SK-N-SH treated with all-trans-retinoic acid at 6 μM for 48 hours (cell line): ENCODE results near the gene DOCK1.

Experiments
- ARNTL ChIP-seq: fragments of 450-650 bp; formaldehyde crosslinking; IDR thresholded peaks from 2 replicates; pipeline ENCODE4 v1.5.0; 2020; ENCODE audit warnings: low read depth, mild to moderate bottlenecking, moderate library complexity, borderline replicate concordance
- BACH2 ChIP-seq: fragments of 250-450 bp; sonication (Bioruptor Pico); IDR thresholded peaks from 2 replicates; pipeline ENCODE4 v1.9.0; 2021; ENCODE audit warnings: mild to moderate bottlenecking, borderline replicate concordance
- CSDC2 ChIP-seq: fragments of 250-450 bp; sonication (Bioruptor Pico); IDR thresholded peaks from 2 replicates; pipeline ENCODE4 v1.5.0; 2020; ENCODE audit warnings: mild to moderate bottlenecking, moderate library complexity
- OSR1 ChIP-seq: fragments of 250-450 bp; sonication (Bioruptor Pico); IDR thresholded peaks from 2 replicates; pipeline ENCODE4 v1.8.0; 2022; ENCODE audit warnings: moderate library complexity, mild to moderate bottlenecking, inconsistent platforms
- PATZ1 ChIP-seq: fragments of 250-450 bp; sonication (Bioruptor Pico); IDR thresholded peaks from 2 replicates; pipeline ENCODE4 v1.8.0; 2020; ENCODE audit warnings: mild to moderate bottlenecking, moderate library complexity, borderline replicate concordance
- POU6F1 ChIP-seq: fragments of 250-450 bp; sonication (Bioruptor Pico); IDR thresholded peaks from 2 replicates; pipeline ENCODE4 v1.8.0; 2021; ENCODE audit warnings: low read depth, mild to moderate bottlenecking, moderate library complexity, borderline replicate concordance
- RARB ChIP-seq: fragments of 250-450 bp; sonication (Bioruptor Pico); IDR thresholded peaks from 2 replicates; pipeline ENCODE4 v1.8.0; 2021; ENCODE audit warnings: mild to moderate bottlenecking, moderate library complexity
- SNAI2 ChIP-seq: fragments of 250-450 bp; sonication (Bioruptor Pico); IDR thresholded peaks from 2 replicates; pipeline ENCODE4 v1.5.0; 2020; ENCODE audit warnings: mild to moderate bottlenecking, moderate library complexity
- TSHZ2 ChIP-seq: fragments of 250-450 bp; sonication (Bioruptor Pico); IDR thresholded peaks from 2 replicates; pipeline ENCODE4 v1.5.0; 2020; ENCODE audit warnings: mild to moderate bottlenecking, moderate library complexity
- ZC3H10 ChIP-seq: fragments of 250-450 bp; sonication (Bioruptor Pico); IDR thresholded peaks from 2 replicates; pipeline ENCODE4 v1.5.1; 2021; ENCODE audit warnings: mild to moderate bottlenecking, moderate library complexity
- ZFP3 ChIP-seq: fragments of 250-450 bp; sonication (Bioruptor Pico); IDR thresholded peaks from 2 replicates; pipeline ENCODE4 v1.5.0; 2020; ENCODE audit warnings: mild to moderate bottlenecking, moderate library complexity
- ZFP30 ChIP-seq: fragments of 450-650 bp; formaldehyde crosslinking; IDR thresholded peaks from 2 replicates; pipeline ENCODE4 v1.5.0; 2022; ENCODE audit warnings: mild to moderate bottlenecking, moderate library complexity
- ZNF70 ChIP-seq: fragments of 450-650 bp; formaldehyde crosslinking; IDR thresholded peaks from 2 replicates; pipeline ENCODE4 v1.5.0; 2020; ENCODE audit warnings: mild to moderate bottlenecking, moderate library complexity

- TF ChIP-seq TSHZ2 (CRISPR knock-in tag) (no peak), OSR1 (CRISPR knock-in tag) (no peak), PATZ1 (CRISPR knock-in tag) (no peak), POU6F1 (CRISPR knock-in tag) (no peak), RARB (CRISPR knock-in tag) (no peak), ZFP30 (CRISPR knock-in tag) (no peak), ZFP3 (CRISPR knock-in tag) (no peak), SNAI2 (no peak), ARNTL (CRISPR knock-in tag) (no peak), ZC3H10 (CRISPR knock-in tag) (no peak), CSDC2 (CRISPR knock-in tag) (no peak), ZNF70 (CRISPR knock-in tag) (no peak), BACH2 (no peak)
Measured at GRCh38 chr10:127227663-127228062, 322.4 kb downstream of the DOCK1 start.
